GM21515 (cell line): ENCODE data around the gene IRX4.

Source experiments
- ATAC-seq: cut with Tn5 transposase; IDR thresholded peaks from one replicate; pipeline ENCODE4 v1.9.1; 2021; ENCODE audit not compliant: unreplicated experiment

IRX4 gene

DNA sequence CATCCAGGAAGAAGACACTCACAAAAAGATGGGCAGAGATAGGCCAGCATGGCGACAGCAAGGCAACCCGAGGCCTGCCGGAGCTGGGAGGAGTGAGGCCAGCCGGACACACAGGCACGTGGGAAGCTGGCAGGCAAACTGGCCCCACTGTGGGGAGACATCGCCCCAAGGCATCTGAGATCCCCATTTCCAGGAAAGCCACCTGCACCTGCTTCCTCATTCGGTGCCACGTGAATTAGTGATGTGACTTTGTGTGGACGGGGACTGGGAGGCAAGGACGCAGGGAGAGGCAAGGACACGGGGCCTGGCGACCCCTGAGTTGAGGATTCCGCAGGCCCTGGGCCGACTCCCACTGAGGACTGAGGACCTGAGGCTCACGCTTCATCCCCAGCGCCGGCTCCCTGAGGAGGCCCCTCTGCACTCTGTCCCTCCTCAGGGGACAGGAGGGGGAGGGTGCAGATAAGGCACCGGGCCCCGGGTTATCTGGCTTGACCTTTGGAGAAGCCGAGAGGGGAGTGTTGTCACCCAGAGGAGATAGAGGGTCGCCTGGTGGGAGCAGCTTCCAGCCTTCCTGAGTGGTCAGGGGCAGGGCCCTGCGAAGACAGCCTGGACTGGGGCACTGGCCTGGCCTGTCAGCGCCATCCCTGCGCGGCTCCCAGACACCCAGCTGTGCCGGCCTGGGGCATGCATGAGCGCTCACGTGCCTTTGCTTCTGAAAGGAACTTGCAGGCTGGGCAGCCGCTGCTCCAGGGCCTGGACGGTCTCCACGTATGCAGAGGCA, 41.8 kb downstream of the IRX4 start:
- no peak for ATAC-seq

DNA sequence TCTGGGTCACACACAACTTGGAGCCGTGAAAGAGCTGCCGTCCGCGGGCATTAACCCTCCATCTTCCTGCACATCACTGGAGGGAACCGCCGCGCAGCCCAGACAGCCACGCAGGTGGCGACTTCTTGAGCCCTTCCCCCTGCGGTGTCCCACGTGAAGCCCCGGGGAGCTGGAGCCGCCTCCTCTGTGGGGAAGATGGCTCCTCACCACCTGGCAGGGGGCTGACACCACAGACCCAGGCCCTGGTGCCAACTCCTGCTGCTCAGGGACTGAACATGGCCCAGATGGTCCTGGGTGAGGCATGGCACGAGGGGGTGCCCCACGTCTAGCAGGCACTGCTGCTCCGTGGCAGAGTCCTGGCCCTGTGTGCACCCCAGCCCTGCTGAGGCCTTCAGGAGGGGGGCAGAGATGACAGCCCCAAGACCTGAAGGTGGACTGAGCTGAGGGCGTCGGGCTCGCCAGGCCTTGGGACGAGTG, 42.6 kb downstream of the IRX4 start:
- ATAC-seq, result no peak

DNA sequence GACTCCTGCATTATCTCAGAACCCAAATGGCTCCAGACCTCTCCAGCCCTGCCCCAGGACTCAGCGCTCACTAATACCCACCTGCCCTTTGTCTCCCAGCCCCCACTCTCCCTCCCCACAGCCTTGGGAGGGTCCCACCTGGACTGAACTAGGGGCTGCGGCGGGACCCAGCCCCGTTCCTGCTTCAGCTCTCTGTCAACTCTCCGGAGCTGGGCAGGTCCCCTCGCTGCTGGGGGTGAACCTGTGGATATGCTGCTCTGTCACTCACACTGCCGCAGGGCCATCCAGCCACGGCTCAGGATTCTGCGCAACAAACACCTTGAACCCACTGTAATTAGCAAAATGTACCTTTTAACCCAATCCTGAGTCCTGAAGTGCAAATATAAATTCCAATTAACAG, 44.7 kb downstream of the IRX4 start:
- ATAC-seq, result no peak

DNA sequence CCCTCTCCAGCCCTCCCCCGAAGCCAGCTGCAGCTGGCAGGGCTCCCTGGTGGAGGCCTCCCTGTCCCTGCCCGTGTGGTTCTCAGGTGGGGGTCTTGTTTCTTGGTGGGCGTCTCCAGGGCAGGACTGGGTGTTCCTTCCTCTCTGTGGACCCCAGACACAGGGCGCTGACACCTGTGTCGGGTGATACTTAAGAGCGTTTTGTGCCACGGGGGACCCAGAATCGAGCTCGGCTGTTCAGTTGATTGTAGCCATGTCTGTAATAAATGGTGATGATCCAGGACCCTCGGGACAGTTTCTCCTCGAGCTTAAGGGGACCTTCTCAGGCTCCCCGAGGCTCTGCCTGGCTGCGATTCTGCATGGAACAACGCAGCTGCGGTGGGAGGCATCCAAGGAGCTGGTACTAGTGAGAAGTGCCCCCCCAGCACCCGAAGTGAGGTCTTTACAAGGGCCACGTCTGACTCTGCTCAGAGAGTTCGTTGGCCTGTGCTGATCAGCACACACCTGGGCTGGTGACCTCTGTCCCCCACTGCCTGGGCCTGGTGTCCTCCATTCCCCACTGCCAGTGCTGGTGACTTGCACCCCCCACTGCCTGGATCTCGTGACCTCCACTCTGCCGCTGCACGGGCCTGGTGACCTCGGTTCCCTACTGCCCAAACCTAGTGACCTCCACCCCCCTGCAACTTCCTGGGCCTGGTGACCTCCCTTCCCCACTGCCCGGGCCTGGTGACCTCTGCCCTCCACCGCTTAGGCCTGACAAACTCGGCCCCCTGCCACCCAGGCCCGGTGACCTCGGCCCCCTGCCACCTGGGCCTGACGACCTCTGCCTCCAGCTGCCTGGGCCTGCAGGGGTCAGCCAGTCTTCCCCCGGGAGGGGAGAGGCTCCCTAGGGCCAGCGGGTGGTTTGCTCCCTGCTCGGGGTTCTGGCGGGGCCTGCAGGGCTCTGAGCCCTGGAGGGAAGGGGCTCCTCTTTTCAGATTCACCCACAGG, 45.5 kb downstream of the IRX4 start:
- ATAC-seq, result no peak

DNA sequence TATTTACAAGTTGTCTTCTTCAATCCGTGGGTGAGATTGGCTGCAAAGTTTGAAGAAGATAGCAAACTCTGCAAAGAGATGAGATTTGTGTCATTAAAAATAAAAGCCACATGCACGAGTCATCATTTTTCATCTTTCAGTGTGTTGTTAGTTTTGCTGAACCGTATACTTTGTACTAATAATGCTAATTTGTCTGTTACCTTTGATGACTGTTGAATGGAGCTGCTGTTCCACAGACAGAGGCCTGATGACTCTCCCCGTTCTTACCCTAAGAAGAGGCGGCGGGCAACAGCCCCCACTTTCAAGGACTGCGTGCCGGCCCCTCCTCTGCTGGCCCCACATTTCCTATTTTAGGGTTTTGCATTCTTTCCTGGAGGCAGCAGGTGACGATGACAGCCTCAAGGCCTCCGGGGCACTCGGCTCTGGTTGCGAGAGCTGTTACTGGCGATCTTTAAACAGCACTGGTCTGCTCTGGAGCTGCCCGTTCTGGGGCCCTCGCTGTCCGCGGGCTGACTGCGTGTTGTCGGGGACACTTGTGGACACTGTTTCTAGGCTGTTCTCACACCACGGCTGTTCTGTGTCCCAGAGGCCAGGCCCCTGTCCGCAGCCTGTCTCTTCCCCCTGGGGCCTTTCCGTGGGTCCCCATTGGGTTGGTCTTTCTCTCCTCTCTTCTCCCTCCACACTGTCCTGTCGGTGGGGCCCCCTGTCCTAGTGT, 46.4 kb downstream of the IRX4 start:
- no peak for ATAC-seq

DNA sequence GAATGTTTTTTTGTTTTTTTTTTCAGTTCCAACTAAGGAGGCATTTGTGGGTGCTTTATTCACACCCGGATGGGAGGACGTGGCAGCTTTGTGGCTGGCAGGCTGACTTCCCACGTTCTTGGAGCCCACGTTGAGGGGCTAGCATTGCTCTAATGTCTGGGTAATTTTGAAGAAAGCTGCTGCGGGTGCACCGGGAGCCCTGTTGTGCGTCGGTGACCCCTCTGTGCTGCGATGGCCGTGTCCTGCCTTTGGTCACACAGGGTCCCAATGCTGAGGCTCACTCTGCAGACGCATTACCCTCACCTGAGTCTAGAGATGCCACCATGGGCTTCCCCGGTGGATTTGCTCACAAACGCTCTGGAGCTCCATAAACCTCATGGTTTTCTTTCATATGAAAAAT, 47.3 kb downstream of the IRX4 start:
- ATAC-seq, result no peak

DNA sequence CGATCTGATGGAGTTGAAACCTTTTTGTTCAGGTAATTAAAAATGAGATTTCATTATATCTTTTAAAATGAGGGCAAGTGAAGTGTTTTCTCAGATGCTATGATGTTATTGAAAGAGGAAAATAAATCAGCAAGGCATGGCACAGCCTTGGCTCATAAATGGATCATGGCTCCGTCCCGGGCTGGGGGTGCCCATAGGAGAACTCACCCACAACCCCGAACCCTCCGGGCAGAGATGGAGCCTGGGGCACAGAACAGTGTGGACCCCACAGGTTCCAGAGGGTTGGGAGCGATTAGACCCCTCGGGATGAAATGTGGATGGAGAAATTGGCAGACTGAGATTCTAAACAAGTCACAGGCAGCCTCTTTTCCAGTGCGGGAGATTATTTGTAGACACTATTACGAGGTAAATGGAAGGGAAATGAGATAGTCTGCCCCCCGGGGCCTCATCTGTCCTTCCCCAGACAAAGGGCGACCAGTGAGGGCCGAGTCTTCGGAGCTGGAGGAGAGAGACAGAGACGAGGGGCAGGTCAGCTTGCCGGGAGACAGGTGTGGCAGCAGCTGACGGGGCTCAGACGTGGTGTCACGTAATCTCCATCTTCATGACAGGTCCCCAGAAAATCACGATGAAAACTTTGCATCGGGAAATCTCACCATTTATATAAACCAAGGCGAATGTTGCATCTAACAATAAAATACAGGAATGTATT, 47.9 kb downstream of the IRX4 start:
- no peak for ATAC-seq

DNA sequence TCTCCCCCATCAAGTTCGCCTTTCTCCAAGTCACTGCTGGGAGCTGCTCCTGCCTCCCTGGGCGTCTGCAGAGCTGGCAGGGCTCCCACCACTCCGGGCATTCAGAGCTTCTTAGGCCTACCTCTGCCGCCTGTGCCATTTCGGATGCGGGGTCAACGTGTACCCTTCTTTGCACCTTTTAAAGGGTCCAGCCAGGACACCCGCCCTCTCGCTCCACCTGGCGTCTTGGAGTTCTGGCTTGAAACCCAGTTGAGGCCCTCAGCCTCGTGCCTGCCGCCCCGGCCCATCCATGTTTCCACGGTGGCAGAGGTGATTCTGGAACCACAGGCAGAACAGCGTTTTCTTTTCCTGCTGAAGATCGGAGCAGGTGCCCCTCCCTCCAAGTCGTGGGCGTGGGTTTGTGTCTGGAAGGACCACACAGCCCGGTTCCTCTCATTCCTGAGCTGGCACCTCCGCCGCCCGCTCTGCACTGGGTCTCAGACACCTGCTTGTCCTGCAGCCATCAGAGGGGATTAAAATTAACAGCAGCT, 48.6 kb downstream of the IRX4 start:
- ATAC-seq, result no peak

DNA sequence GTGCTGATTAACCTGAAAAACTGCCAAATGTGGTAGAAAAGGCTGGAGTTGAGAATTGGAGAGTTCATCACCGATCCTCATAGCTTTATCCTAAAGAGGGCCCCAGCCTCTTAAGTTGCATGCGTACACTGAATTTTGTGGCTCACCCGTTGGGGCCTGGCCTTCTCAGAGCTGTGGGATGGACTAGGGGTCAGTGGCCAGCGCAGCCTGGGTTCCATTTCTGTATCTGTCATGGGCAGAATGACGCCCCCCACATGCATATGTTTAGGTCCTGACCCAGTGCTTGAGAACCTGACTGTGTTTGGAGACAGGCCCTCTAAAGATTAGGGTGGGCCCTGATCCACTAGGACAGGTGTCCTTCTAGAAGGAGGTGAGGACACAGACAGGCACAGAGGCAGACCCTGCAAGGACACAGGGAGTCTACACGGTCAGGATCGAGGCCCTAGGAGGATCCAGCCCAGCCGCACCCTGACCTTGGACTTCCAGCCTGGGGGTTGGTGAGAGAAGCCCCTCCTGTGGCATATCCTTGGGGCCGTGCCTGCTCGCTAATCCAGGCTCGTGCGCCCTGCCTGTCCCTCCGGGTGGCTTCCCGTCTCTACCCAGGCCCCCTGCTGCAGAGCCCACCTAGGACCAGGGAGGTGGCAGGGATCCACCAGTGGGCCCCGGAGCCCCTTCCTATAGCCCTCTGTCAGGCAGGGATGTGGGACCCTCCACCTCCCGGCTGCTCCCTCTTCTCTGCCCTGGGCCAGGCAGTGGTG, 49.3 kb downstream of the IRX4 start:
- ATAC-seq, result no peak

DNA sequence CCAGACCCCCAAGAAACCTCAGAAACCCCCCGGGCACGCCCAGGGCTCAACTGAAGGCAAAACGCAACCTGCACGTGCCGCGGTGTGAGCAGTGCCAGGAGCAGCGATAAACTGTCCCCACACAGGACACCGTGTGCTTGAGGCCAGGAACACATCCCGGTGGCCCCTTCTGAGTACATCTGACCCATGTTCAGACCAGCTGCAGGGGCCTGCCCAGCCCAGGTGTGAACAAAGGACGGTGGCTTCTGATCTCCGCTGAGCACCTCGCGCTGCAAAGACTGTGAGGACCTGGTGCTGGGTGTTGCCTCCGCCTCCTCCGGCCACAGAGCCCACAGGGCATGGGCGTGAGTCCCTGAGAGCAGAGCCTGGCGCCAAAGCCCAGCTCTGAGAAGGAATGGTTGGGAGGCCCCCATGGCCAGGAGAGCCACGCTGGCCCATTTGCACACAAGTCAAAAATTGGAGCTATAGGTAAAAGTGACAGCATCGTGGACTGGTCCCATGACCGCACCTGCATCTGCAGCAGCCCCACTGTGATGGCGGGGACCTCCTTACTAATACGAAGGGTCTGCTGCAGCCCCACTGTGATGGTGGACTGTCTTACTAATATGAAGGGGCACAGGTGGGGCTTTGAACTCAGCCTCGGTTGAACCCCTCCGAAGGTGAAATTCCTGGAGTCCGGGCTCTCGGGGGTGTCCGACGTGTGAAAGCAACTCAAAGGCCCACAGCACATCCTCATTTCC, 50.0 kb downstream of the IRX4 start:
- no peak for ATAC-seq

DNA sequence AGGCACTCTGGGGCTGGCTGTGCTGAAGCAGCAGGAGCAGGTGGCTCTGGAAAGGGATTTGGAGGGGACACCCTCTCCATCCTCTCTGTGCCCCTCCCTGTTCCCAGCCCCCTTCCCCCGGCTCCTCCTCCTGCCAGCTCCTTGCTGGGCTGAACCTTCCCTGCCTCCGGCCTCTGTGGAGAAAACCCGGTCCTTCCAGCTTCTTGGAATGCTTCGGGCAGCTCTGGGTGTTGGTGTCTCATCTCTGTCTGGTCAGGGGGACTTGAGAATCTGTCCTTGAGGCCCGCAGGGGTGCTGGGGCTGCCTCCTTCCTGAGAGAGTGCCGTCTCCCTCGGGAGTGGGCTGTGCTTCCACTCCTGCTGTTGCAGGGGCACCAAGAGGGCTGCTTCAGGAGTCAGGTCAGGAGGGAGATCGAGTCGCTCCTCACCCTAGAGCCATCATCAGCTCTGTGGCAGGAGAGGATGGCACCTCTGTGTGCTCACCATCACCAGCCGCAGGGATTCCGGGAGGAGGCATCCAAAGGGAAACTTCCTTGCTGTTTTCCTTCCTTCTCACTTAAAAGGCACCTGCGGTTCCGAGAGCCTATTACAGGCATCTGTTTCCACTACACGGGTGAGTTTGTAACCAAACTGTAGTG, 50.9 kb downstream of the IRX4 start:
- no peak for ATAC-seq

DNA sequence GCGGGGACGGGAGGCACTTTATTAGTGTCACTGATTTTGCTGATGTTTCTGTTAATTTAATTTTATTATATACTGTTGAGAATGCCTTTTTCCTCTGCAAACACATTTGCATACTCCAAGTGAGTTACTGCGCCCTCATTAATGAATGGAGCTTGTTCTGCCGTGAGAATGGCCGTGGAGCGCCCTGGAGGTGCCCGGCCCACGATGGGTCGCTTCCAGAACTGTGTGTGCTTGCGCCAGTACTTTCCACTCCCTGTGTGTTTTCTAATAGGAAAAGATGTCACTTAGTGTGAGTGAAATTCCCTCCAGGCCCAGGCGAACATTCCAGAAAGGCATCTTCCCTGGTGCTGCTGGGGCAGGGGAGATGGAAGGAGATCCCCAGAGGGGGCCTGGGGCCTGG, 51.5 kb downstream of the IRX4 start:
- ATAC-seq, result no peak

DNA sequence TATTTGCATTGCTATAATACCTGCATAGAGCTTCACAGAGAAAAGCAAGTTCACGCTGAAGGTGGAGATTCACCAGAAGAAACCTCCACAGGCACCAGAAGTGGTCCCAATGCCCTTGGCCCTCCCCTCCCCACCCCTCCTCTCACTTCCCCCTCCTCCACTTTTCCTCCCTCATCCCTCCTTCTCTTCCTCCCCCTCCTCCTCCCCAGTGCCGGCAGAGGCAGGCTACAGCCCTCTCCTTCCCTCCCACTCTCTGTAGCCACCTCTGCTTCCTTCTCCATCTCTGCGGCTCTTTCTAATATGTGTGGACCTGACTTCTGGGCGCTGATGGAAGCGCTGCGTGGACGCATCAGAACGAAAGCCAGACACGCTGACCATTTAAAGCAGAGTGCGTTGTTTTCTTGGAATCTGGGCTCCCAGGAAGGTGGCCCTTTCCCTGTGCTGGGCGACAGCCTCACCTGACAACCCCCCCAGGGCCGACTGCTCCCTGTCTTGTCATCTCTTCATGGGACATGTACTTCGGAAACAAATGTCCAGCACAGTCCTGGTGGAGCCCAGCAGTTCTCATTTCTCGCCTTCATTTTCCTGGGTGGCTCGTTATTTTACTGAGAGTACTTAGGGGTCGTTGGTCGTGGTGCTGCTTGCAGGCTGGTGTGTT, 52.0 kb downstream of the IRX4 start:
- no peak for ATAC-seq

DNA sequence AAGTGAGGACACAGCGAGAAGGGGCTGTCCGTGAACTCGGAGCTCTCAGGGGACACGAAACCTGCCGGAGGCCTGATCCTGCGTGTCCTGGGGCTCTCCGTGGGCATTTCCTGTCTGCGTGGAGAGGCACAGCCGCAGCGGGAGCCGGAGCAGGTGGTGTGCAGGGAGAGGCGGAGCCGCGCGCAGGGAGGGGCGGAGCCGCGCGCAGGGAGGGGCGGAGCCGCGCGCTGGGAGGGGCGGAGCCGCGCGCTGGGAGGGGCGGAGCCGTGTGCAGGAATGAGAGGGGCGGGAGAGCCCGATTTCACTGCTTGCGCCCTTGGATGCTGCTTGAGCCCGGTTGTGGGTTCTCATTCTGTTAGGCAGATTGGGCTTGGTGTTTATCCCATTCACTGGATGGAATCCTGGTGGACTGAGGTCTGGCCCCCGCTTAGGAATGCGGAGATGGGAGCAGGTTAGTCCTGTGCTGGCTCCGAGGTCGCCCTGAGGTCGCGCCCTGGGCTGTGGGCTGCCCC, 54.8 kb downstream of the IRX4 start:
- ATAC-seq, result no peak
